ENCODE results near the gene OXCT1. TPM values are rescaled to one million over a fixed set of nuclear protein-coding genes. Genes with fewer than 3 reads are reported as not detected.

Gene OXCT1
- total RNA-seq, 1 donor from 2014 or later, result 24.7 TPM

GRCh38 chr5:41882765-41883164 lies 12.5 kb upstream of the OXCT1 start:
- H3K36me3 Mint-ChIP-seq (ENCODE audit: unreplicated experiment), result no peaks in the 10 kb centered on the region
- no peak for TF ChIP-seq CTCF (IDR thresholded peaks at IDR 0.05; ENCODE audit: partially characterized antibody, unreplicated experiment)
- no peak overlapping the region for H3K27ac Mint-ChIP-seq (ENCODE audit: unreplicated experiment)
- DNase-seq, result no peak
- H3K4me1 Mint-ChIP-seq (ENCODE audit: low read depth, unreplicated experiment), result no peaks in the 10 kb centered on the region
- H3K4me3 Mint-ChIP-seq (ENCODE audit: unreplicated experiment), result no peak overlapping the region
- H3K9me3 Mint-ChIP-seq (ENCODE audit: unreplicated experiment), result no peaks in the 10 kb centered on the region
- no peaks in the 10 kb centered on the region for H3K27me3 Mint-ChIP-seq (ENCODE audit: unreplicated experiment)

GRCh38 chr5:41878643-41879478 lies 8.6 kb upstream of the OXCT1 start:
- Mint-ChIP-seq H3K27ac (ENCODE audit: unreplicated experiment) (no peak overlapping the region), H3K36me3 (ENCODE audit: unreplicated experiment) (no peaks in the 10 kb centered on the region), H3K27me3 (ENCODE audit: unreplicated experiment) (no peaks in the 10 kb centered on the region), H3K9me3 (ENCODE audit: unreplicated experiment) (no peaks in the 10 kb centered on the region), H3K4me3 (ENCODE audit: unreplicated experiment) (no peak overlapping the region), H3K4me1 (ENCODE audit: low read depth, unreplicated experiment) (no peaks in the 10 kb centered on the region)
- TF ChIP-seq CTCF (IDR thresholded peaks at IDR 0.05; ENCODE audit: partially characterized antibody, unreplicated experiment), result no peak
- DNase-seq, result no peak

GRCh38 chr5:41878173-41878572 lies 7.9 kb upstream of the OXCT1 start:
- DNase-seq, result no peak
- no peak overlapping the region for H3K4me3 Mint-ChIP-seq (ENCODE audit: unreplicated experiment)
- no peaks in the 10 kb centered on the region for H3K9me3 Mint-ChIP-seq (ENCODE audit: unreplicated experiment)
- H3K4me1 Mint-ChIP-seq (ENCODE audit: low read depth, unreplicated experiment), result no peaks in the 10 kb centered on the region
- H3K27me3 Mint-ChIP-seq (ENCODE audit: unreplicated experiment), result no peaks in the 10 kb centered on the region
- no peak for TF ChIP-seq CTCF (IDR thresholded peaks at IDR 0.05; ENCODE audit: partially characterized antibody, unreplicated experiment)
- no peak overlapping the region for H3K27ac Mint-ChIP-seq (ENCODE audit: unreplicated experiment)
- H3K36me3 Mint-ChIP-seq (ENCODE audit: unreplicated experiment), result no peaks in the 10 kb centered on the region

GRCh38 chr5:41877408-41877807 lies 7.2 kb upstream of the OXCT1 start:
- no peaks in the 10 kb centered on the region for H3K27me3 Mint-ChIP-seq (ENCODE audit: unreplicated experiment)
- DNase-seq, result no peak
- no peak overlapping the region for H3K27ac Mint-ChIP-seq (ENCODE audit: unreplicated experiment)
- H3K4me1 Mint-ChIP-seq (ENCODE audit: low read depth, unreplicated experiment), result no peaks in the 10 kb centered on the region
- no peak for TF ChIP-seq CTCF (IDR thresholded peaks at IDR 0.05; ENCODE audit: partially characterized antibody, unreplicated experiment)
- no peaks in the 10 kb centered on the region for H3K9me3 Mint-ChIP-seq (ENCODE audit: unreplicated experiment)
- no peak overlapping the region for H3K4me3 Mint-ChIP-seq (ENCODE audit: unreplicated experiment)
- H3K36me3 Mint-ChIP-seq (ENCODE audit: unreplicated experiment), result no peaks in the 10 kb centered on the region

GRCh38 chr5:41876678-41877077 lies 6.5 kb upstream of the OXCT1 start:
- DNase-seq, result no peak
- H3K36me3 Mint-ChIP-seq (ENCODE audit: unreplicated experiment), result no peaks in the 10 kb centered on the region
- H3K27me3 Mint-ChIP-seq (ENCODE audit: unreplicated experiment), result no peaks in the 10 kb centered on the region
- no peak for TF ChIP-seq CTCF (IDR thresholded peaks at IDR 0.05; ENCODE audit: partially characterized antibody, unreplicated experiment)
- H3K27ac Mint-ChIP-seq (ENCODE audit: unreplicated experiment), result no peak overlapping the region
- H3K4me1 Mint-ChIP-seq (ENCODE audit: low read depth, unreplicated experiment), result no peaks in the 10 kb centered on the region
- no peak overlapping the region for H3K4me3 Mint-ChIP-seq (ENCODE audit: unreplicated experiment)
- no peaks in the 10 kb centered on the region for H3K9me3 Mint-ChIP-seq (ENCODE audit: unreplicated experiment)

Data from glutamatergic neuron (in vitro differentiated cells).